HuH-7 (cell line): ENCODE results near the gene SYNE2.

Experiments
- DNase-seq: peaks from one replicate; pipeline ENCODE4 v3.0.0; 2011; ENCODE audit warnings: low spot score

SYNE2 gene

GRCh38 chr14:63956326-63956725 is 103.5 kb downstream of the SYNE2 start:
- DNase-seq = no peak

- DNase-seq = no peak
Measured at GRCh38 chr14:63960926-63961567, 108.2 kb downstream of the SYNE2 start.

- DNase-seq = no peak
Measured at GRCh38 chr14:63962906-63963305, 110.1 kb downstream of the SYNE2 start.

- DNase-seq = no peak
Measured at GRCh38 chr14:63963439-63963838, 110.6 kb downstream of the SYNE2 start.

DNA sequence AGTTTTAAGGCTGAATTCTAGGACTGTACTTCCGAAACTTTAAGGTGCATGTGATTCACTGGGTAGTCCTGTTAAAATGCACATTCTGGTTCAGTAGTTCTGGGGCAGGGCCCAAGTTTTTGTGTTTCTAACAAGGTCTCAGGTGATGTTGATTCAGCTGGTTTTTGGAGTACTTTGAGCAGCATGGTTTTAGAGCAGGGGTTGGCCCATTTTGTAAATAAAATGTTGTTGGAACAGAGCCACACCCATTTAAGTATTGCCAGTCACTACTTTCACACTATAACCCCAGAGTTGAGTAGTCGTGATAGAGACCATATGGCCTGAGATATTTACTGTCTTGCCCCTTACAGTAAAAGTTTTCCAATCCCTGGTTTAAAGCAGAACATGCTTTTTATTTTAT is 111.3 kb downstream of the SYNE2 start:
- DNase-seq = no peak

- no peak for DNase-seq
Measured at GRCh38 chr14:63966407-63966806, 113.6 kb downstream of the SYNE2 start.

GRCh38 chr14:63972323-63972932 is 119.6 kb downstream of the SYNE2 start:
- no peak for DNase-seq

DNA sequence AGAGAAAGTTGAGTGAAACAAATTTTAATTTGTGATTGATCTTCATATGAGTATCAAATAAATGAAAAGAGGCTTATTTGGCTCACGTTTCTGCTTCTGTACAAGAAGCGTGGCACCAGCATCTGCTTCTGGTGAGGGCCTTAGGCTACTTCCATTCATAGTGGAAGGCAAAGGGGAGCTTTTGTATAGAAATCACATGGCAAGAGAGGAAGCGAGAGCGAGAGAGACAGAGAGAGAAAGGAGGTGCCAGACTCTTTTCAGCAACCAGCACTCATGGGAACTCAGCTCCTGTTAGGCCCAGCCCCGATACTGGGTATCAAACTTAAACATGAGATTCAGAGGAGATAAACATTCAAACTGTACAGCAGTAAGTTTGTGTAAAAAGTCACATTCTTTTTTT is 121.4 kb downstream of the SYNE2 start:
- DNase-seq = no peak

DNA sequence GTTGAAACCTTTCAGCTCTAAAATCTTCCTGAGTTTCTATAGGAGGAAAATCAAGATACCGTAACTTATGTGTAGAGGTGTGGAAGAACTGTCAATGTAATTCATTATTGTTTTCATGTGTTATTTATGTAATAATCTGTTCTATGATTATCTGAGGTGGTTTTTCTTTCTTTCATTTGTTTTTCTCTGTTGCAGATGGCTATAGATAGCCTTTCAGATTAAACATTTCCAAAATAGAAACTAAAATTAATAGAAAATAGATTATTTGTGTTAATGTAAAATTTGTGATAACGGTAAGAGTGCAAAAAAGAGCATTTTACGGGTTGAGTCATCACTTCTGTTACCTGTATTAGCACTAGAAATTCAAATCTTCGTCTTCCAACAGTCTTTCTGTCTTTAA is 128.8 kb downstream of the SYNE2 start:
- no peak for DNase-seq

GRCh38 chr14:63982156-63982555 is 129.4 kb downstream of the SYNE2 start:
- no peak for DNase-seq

- DNase-seq = no peak
Measured at GRCh38 chr14:63982629-63983028, 129.8 kb downstream of the SYNE2 start.

GRCh38 chr14:63986789-63987533 is 134.2 kb downstream of the SYNE2 start:
- no peak for DNase-seq

GRCh38 chr14:63988579-63988978 is 135.8 kb downstream of the SYNE2 start:
- DNase-seq = no peak

GRCh38 chr14:63991833-63992232 is 139.0 kb downstream of the SYNE2 start:
- no peak for DNase-seq

- no peak for DNase-seq
Measured at GRCh38 chr14:63992858-63993257, 140.1 kb downstream of the SYNE2 start.

- DNase-seq = no peak
Measured at GRCh38 chr14:63993992-63994391, 141.2 kb downstream of the SYNE2 start.

GRCh38 chr14:63995285-63995684 is 142.5 kb downstream of the SYNE2 start:
- no peak for DNase-seq

GRCh38 chr14:63996016-63996415 is 143.2 kb downstream of the SYNE2 start:
- DNase-seq = no peak

GRCh38 chr14:63996625-63997220 is 143.9 kb downstream of the SYNE2 start:
- no peak for DNase-seq

DNA sequence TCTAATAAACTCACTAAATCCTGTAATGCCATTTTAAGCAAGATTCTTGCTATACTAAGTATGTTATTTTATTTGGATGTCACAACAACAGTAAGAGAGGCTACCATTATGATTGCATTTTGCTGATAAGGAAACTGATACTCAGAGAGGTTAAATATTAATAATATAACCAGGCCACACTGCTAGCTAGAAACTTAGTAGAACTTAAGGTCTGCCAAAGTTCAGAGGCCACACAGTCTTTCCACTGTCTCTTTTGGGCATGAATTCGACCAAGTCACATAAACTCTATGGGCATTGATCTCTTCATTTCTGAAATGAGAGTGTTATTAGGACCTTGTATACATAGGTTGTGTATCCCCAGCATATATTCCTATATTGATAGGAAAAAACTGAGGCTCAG is 147.9 kb downstream of the SYNE2 start:
- DNase-seq = no peak

DNA sequence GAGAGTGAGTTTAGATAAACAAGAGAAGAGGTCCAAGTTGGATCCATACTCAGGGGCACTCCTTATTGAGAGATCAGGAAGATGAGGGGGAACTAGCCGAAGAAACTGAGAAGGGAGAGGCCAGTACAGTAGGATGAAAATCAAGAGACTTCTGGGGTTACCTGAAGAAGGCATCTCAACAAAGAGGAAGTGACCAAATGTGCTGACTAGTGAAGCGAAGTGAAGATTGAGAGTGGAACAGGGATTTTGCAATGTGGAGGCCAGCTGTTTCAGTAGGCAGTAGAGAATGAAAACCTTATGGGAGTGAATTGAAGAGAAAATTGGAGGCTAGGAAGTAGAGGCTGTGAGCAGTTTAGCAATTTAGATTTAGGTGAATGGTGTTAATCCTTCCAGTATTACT is 153.0 kb downstream of the SYNE2 start:
- DNase-seq = no peak

DNA sequence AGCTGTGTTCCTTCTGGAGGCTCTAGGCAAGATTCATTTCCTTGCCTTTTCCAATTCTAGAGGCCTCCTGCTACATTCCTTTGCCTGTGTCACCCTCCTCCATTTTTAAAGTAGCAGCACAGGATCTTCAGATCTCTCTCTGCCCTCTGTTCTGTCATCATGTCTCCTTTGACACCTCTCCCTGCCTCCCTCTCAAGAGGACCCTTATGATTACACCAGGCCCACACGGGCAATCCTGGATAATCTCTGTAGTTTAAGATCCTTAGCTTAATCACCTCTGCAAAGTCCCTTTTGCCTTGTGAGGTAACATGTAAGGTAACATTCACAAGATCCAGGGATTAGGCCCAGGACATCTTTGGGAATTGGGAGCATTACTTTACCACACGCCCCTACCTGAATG is 155.2 kb downstream of the SYNE2 start:
- DNase-seq = no peak

DNA sequence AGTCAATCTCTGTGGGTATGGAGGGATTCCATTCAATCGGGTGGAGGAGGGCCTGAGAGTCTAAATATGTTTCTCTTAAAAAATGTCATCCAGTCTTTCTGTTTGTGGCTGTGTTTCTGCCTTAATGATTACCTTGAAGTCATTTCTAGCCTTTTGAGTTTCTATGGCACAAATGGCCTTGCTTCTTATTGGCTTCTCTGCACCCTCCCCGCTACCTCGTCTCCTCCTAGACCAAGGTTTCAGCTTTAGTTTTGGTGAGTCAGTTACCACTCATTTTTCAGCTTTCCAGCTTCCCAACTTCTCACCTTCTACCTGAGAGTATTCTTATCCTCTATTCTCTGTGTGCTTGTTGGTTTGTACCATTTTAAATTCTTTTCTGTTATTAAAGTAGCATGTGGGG is 159.2 kb downstream of the SYNE2 start:
- DNase-seq = no peak
